Ascending aorta (tissue), 2 donors: Measurements from ENCODE around the gene DPYSL4. TPM values are rescaled to one million over a fixed set of nuclear protein-coding genes. Genes with fewer than 3 reads are reported as not detected.

Source experiments
- DNase-seq, 2 donors: peaks; one replicate each; pipeline ENCODE4 v3.0.0-alpha.2; 2019; ENCODE audit warnings: low spot score in 2 of 2
- H3K27ac ChIP-seq, 2 donors: fragments of 200-600 bp; sonication (generic); one replicate each; pipeline ENCODE4 v1.5.1; 2016 to 2017; ENCODE audit warnings: mild to moderate bottlenecking in 1 of 2
- H3K27me3 ChIP-seq: fragments of 200-600 bp; sonication (generic); one replicate; pipeline ENCODE4 v1.5.1; 2017
- H3K36me3 ChIP-seq, 2 donors: fragments of 200-600 bp; sonication (generic); one replicate each; pipeline ENCODE4 v1.5.1; 2016
- H3K4me1 ChIP-seq, 2 donors: fragments of 200-600 bp; sonication (generic); one replicate each; pipeline ENCODE4 v1.5.1; 2016 to 2017; ENCODE audit warnings: mild to moderate bottlenecking in 1 of 2
- H3K4me3 ChIP-seq, 2 donors: fragments of 200-600 bp; sonication (generic); one replicate each; pipeline ENCODE4 v1.5.1; 2016 to 2017; ENCODE audit warnings: mild to moderate bottlenecking in 1 of 2
- H3K9me3 ChIP-seq, 2 donors: fragments of 200-600 bp; sonication (generic); one replicate each; pipeline ENCODE4 v1.5.1; 2016
- CTCF ChIP-seq, 3 experiments: fragments of 200-600 bp in 2 of 3; fragments of 450-650 bp in 1 of 3; sonication (generic) in 2 of 3; IDR thresholded peaks; one replicate each; pipeline ENCODE4 v1.5.1; 2016 to 2019; ENCODE audit warnings: antibody characterized with exemption in 3 of 3, mild to moderate bottlenecking in 1 of 3, moderate library complexity in 1 of 3
- intact Hi-C: fragments of 100-400 bp; cut with DNase I; formaldehyde crosslinking; loops from one replicate; pipeline ENCODE4 v1.15.1; 2023
- total RNA-seq: library from RNA; depleted of rRNA; stranded (reverse); fragments of >200 nt; gene quantifications from one replicate; pipeline ENCODE4 v1.1.0, GENCODE V29; 2016

DPYSL4 gene
- total RNA-seq, 1 donor from 2014 or later = not detected

GRCh38 chr10:132169031-132169765 is 17.6 kb upstream of the DPYSL4 start:
- no peak for DNase-seq
- Histone ChIP-seq H3K27ac (no peak overlapping the region), H3K27me3 (no peaks in the 10 kb centered on the region), H3K4me3 (no peak overlapping the region), H3K4me1 (no peaks in the 10 kb centered on the region), H3K9me3 (no peaks in the 10 kb centered on the region), H3K36me3 (no peaks in the 10 kb centered on the region)
- TF ChIP-seq CTCF (IDR thresholded peaks at IDR 0.05) = no peak
- intact Hi-C loops = no loop called here

- no peaks in the 10 kb centered on the region for H3K4me1 ChIP-seq
- DNase-seq = no peak
- H3K4me3 ChIP-seq = no peak overlapping the region
- H3K27ac ChIP-seq = no peak overlapping the region
- no peaks in the 10 kb centered on the region for H3K27me3 ChIP-seq
- TF ChIP-seq CTCF (IDR thresholded peaks at IDR 0.05) = no peak
- no peaks in the 10 kb centered on the region for H3K36me3 ChIP-seq
- intact Hi-C loops = no loop called here
- H3K9me3 ChIP-seq = no peaks in the 10 kb centered on the region
Measured at GRCh38 chr10:132169766-132170560, 16.8 kb upstream of the DPYSL4 start.

- no peaks in the 10 kb centered on the region for H3K9me3 ChIP-seq
- no peak for TF ChIP-seq CTCF (IDR thresholded peaks at IDR 0.05)
- DNase-seq = no peak
- no peak overlapping the region for H3K27ac ChIP-seq
- H3K4me3 ChIP-seq = no peak overlapping the region
- H3K27me3 ChIP-seq = no peaks in the 10 kb centered on the region
- intact Hi-C loops = no loop called here
- H3K36me3 ChIP-seq = no peaks in the 10 kb centered on the region
- no peaks in the 10 kb centered on the region for H3K4me1 ChIP-seq
Measured at GRCh38 chr10:132170561-132171361, 16.0 kb upstream of the DPYSL4 start.

- DNase-seq = no peak
- Histone ChIP-seq H3K27ac (no peak overlapping the region), H3K36me3 (no peaks in the 10 kb centered on the region), H3K4me3 (no peak overlapping the region), H3K27me3 (no peaks in the 10 kb centered on the region), H3K4me1 (no peaks in the 10 kb centered on the region), H3K9me3 (no peaks in the 10 kb centered on the region)
- intact Hi-C loops = no loop called here
- TF ChIP-seq CTCF (IDR thresholded peaks at IDR 0.05) = no peak
Measured at GRCh38 chr10:132172091-132173066, 14.4 kb upstream of the DPYSL4 start.

- intact Hi-C loops = no loop called here
- Histone ChIP-seq H3K4me1 (no peaks in the 10 kb centered on the region), H3K9me3 (no peaks in the 10 kb centered on the region), H3K27me3 (no peaks in the 10 kb centered on the region), H3K27ac (no peak overlapping the region), H3K4me3 (no peak overlapping the region), H3K36me3 (no peaks in the 10 kb centered on the region)
- no peak for DNase-seq
- no peak for TF ChIP-seq CTCF (IDR thresholded peaks at IDR 0.05)
Measured at GRCh38 chr10:132173185-132173584, 13.6 kb upstream of the DPYSL4 start.
